Measurements from ENCODE around the gene AGBL3.
"Not testable (repeated sequence)": the region's sequence is repeated elsewhere in the genome, so short reads cannot be mapped to it uniquely, and the experiment has no call there.

AGBL3 gene

DNA sequence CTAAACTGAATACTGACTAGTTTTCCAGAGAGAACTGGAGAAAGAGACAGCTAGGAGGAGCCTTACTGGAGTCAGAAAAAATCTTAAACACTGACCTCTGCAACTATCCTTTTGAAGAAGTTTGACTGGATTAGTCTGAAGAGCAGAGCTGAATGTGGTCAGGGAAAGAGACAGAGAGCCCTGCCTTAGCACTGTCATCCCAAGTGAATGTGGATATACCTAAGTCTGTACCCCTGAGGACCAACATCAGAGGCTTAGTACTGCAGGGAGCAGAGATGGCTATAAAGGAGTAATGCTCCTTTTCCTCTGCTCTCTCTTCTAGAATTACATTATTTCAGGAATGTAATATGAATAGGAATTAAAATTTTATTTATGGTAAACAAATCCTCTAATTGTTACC, 91.7 kb downstream of the AGBL3 start:
- no peak for DNase-seq

DNA sequence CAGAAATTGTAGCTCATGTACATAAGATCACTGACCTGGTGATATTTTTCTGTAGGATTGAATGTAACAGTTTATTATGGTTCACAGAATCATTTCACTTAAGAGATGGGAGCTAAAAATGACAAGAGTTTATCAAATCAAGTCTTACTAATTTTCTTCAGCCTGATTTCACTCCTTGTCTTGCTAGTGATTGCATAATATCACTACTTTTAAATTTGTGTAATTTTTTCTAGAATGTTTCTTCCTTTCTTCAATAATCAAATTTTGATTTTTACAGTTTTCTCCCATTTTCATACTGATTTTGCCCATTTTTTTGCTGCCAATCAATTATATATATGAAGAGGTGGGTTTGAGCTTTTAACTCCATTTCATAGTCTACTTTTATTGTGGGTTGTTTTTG, 92.8 kb downstream of the AGBL3 start:
- no peak for DNase-seq

GRCh38 chr7:135083005-135083404, 96.7 kb downstream of the AGBL3 start:
- DNase-seq = no peak

DNA sequence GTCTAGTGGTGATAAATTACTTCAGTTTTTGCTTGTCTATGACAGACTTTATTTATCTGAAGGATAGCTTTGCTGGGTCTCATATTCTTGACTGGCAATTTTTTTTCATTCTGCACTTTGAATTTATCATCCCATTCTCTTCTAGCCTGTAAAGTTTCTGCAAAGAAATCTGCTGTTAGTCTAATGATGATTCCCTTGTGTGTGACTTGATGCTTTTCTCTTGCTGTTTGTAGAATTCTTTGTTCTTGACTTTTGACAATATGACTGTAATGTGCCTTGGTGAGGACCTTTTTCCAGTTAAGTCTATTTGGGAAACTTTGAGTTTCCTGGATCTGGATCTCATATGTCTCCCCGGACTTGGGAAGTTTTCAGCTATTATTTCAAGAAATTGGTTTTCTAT, 102.3 kb downstream of the AGBL3 start:
- DNase-seq = no peak

GRCh38 chr7:135091717-135092116, 105.4 kb downstream of the AGBL3 start:
- DNase-seq = no peak

DNA sequence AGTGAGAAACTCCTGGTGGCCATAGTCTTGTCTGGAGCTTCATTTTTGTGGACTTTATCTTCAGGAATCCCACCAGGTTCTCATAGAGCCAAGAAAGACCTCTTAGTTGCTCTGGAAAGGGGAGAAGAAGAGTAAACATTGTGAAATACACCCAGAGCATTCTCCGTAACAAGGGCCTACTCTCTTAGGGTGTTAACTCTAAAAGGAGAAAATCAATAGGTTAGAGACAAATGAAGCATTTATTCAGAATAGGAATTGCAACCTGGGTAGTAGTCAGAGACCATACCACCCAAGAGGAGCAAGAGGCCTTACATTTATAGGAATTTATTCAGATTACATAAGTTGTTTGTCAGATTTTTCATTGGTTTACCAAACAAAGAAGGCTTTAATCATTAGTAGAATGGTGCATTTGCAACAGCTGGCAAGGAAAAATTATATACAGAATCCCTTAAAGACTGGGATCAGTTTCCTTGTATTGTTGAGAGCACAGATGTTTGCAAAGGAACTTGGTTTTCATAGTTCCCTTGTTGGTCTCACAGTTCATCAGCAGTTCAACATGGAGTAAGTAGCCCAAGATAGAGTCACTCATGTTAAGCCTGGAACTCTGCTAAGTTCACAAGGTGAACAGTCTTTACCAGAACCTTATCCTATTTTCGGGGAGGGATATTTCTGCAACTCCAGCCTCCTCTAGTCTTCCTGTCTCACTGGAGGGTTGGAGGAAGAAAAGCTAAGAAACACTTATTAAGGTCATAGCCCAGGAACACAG, 108.3 kb downstream of the AGBL3 start:
- DNase-seq = no peak

GRCh38 chr7:135095450-135095849, 109.1 kb downstream of the AGBL3 start:
- no peak for DNase-seq

- no peak for DNase-seq
Observed at GRCh38 chr7:135098391-135098790, 112.1 kb downstream of the AGBL3 start.

DNA sequence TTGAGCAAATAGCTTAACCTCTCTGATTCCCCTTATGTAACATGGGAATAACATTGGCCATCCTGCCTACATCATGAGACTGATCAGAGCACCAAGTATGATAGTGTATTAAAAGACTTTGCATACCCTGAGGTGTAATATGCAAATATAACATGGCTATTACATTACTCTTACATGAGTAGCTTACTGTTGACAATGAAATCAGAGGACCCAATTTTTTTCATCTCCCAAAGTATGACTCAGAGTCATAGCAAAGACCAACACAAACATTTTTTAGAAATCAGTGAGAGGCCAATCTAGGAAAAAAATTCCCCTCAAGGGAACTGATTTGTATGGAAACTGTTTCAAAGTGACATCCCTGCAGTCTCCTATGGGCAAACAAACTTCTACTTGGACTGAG, 114.5 kb downstream of the AGBL3 start:
- no peak for DNase-seq

GRCh38 chr7:135102372-135102771, 116.1 kb downstream of the AGBL3 start:
- no peak for DNase-seq

GRCh38 chr7:135109562-135109961, 123.3 kb downstream of the AGBL3 start:
- DNase-seq = no peak

DNA sequence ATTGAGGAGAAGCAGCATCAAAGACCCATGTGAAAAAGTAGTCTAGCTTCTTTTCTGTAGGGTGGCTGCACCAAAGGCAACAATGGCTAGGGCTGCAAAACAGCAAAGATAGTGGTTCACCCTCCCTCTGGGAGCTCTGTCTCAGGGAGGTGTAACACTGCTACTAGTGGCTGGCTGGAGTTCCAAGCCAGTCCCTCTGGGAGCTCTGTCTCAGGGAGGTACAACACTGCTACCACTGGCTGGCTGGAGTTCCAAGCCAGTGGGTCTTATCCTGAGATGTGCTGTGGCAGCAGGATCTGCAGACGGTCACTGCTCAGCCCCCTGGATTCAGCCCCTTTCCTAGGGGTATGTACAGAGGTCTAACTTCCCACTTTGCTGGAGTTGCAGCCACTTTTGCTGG, 123.7 kb downstream of the AGBL3 start:
- DNase-seq = no peak

DNA sequence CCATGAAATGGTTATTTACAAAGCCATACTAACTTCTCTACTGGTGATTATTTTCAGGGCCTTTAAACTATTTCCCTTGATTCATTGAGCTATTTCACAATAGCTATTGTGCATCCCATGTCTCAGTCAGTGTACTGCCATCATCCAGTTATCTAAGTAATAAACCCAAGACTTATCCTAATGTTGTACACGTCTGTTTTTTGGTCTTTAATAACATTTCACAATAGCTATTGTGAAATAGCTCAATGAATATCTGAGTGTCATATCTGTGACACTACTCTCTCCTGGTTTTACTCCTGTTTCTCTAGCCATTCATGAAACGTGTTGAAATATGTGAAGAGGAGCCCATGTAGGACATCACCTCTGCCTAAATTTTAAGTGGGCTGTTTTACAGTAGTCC, 125.1 kb downstream of the AGBL3 start:
- no peak for DNase-seq

GRCh38 chr7:135114622-135115021, 128.3 kb downstream of the AGBL3 start:
- no peak for DNase-seq

GRCh38 chr7:135117096-135117495, 130.8 kb downstream of the AGBL3 start:
- no peak for DNase-seq

DNA sequence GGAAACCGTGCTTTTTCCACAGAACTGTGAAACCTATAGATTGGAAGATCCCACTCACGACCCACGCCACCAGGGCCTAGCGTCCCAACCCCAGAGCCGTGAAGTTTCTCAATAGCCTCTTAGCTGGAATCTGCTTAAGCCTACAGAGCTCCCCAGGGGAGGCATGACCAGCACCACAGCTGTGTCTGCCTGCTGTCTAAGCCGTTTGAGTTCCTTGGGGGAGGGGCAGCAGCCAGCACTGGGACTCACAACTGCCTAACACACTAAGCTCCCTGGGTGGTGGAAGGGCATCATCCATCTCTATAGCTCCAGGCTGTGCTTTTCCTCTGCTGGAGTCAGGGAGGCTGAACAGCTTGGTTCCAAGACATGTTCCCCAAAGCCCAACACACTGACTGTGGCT, 135.6 kb downstream of the AGBL3 start:
- no peak for DNase-seq

DNA sequence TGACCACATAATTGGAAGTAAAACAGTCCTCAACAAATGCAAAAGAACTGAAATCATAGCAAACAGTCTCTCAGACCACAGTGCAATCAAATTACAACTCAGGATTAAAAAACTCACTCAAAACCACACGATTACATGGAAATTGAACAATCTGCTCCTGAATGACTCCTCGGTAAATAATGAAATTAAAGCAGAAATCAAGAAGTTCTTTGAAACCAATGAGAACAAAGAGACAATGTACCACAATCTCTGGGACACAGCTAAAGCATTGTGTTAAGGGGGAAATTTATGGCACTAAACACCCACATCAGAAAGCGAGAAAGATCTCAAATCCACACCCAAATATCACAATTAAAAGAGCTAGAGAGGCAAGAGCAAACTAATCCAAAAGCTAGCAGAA, 138.3 kb downstream of the AGBL3 start:
- DNase-seq = not testable (repeated sequence)

DNA sequence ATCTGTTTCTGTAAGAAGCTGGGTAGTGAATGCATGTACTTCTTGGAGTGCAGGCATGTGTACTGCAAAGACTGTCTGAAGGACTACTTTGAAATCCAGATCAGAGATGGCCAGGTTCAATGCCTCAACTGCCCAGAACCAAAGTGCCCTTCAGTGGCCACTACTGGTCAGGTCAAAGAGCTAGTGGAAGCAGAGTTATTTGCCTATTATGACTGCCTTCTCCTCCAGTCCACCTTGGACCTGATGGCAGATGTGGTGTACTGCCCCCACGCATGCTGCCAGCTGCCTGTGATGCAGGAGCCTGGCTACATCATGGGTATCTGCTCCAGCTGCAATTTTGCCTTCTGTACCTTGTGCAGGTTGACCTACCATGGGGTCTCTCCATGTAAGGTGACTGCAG, 142.6 kb downstream of the AGBL3 start:
- no peak for DNase-seq

DNA sequence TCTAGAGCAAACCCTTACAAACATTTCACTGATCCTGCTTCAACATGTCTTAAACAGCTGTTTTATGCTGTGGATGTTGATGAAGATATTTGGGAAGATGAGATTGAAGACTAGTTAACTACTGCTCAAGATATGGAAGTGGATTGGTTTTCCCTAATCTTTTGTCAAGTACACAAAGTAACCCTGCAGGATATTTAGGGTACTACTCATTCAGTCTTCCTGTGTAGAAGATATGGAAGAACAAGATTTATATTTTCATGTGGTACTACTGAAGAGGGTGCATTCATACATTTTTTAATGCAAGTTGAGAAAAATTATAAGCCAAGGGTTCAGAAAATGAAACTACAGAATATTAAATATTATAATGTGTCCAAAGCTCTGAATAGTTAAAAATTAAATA, 143.3 kb downstream of the AGBL3 start:
- DNase-seq = no peak

- DNase-seq = no peak
Observed at GRCh38 chr7:135143885-135144668, 157.8 kb downstream of the AGBL3 start.

- no peak for DNase-seq
Observed at GRCh38 chr7:135147341-135147898, 161.1 kb downstream of the AGBL3 start.

DNA sequence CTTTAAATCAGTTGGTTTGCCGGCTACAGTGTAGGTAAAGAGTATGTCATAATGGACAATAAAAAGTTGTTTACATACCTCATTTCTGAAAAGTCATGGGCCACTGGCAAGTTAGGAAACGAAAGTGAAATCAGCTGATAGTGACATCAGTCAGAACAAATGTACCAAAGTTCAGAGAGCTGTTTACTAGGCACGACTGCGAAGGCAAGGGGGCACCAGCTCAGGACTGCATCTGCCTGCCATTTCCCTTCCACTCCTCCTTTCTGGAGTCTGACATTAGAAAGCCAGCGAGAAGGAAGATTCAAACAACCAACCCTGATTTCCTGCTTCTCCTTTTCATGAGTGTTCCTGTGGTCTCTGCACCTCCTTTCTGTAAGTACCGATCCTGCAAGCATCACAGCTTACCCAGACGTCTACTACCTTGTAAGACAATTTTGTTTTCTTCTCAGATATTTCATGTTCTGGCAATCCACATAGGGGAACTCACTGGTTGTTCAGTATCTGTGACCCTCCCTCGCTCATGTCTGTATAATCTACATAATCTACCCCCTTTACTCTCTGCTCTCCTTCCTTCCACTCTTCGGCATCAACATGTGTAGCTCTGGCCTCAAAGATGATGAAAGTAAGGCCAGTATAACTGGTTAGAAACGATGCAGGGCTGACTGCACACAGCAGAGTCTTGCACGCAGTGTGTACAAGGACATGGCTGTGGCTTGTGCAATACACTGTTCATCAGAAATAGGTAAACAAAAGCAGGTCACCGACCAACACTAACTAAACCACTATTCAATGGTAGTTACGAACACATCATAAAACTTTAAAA, 161.8 kb downstream of the AGBL3 start, which contains the start of gene TMEM140:
TMEM140 (plus strand) TSS at position 174 of the 823 bp plus-strand sequence. CDS start 16,370 bp downstream, outside the sequence.
- DNase-seq = no peak

Data from NCI-H1436 (cell line).